ENCODE data around the gene CLCN6.

Gene CLCN6

GRCh38 chr1:11826946-11827345, 21.0 kb downstream of the CLCN6 start:
- DNase-seq (ENCODE audit: low read depth in 3 of 3, low spot score in 1 of 3), result no peak

DNA sequence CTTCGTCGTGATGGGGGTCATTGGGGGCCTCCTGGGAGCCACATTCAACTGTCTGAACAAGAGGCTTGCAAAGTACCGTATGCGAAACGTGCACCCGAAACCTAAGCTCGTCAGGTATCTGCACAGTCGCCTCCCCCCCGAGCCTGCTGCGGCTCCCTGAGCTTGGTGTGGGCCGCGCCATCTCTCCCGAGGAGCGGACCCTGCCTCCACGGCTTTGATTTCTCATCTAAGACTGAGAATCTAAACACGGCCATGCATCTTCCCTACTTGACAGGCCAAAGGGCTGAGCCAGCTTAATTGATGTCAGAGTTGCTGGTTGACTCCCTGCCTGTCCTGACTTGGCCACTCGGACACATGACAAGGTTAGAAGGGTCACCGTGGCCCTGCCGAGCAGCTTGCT, 22.5 kb downstream of the CLCN6 start:
- no peak for DNase-seq (ENCODE audit: low read depth in 3 of 3, low spot score in 1 of 3)

DNA sequence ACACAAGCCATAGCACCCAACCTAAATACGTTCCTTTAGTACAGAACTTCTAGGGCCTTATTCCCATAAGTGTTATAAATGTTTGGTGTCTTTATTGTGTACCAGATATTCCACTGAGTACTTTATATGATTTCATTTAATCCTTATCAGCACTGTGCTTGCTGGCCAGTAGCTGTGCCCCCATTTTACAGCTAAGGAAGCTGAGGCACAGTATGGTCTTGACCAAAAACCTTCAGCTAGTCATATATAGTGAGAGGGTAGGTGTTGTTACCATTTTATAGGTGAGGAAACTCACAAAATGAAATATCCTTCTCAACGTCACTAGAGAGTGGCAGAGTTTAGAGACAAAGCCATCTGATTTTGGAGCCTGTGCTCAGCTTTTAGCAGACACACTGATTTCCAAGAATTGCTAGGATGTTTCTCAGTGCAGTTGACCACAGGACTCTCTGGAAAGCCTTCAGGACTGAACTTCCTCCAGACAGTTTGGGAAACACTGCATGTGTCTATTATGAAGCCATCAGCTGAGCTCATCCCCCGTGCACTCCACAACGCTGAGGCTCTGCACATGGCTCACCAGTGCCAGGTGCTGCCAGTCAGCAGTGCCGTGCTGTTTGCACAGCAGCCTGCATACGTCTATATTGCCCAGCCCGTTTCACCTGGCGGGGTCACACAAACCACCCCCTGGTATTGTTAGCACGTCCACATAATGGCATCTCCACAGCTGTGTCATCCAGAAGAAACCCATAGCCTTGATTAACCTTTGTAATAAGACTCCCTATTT, 26.1 kb downstream of the CLCN6 start:
- no peak for DNase-seq (ENCODE audit: low read depth in 3 of 3, low spot score in 1 of 3)

DNA sequence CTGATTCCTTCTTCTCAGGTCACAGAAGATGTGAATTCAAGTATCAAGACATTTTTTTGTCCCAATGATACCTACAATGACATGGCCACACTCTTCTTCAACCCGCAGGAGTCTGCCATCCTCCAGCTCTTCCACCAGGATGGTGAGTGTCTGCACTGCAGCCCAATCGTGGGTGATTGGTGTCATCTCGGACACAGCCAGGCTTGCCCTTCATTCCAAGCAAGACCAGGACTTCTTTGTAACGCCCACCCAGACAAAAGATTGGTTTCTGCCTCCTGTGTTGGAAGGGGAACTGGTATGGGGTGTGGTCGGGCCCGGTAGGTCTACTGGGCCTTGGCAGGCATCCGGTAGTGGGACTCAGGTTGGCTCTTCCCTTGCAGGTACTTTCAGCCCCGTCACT, 27.5 kb downstream of the CLCN6 start:
- no peak for DNase-seq (ENCODE audit: low read depth in 3 of 3, low spot score in 1 of 3)

GRCh38 chr1:11833900-11834299, 27.9 kb downstream of the CLCN6 start:
- no peak for DNase-seq (ENCODE audit: low read depth in 3 of 3, low spot score in 1 of 3)

- DNase-seq (ENCODE audit: low read depth in 3 of 3, low spot score in 1 of 3), result no peak
These were observed 29.6 kb downstream of the CLCN6 start for GRCh38 chr1:11835441-11836225.

- no peak for DNase-seq (ENCODE audit: low read depth in 3 of 3, low spot score in 1 of 3)
These were observed 31.2 kb downstream of the CLCN6 start for GRCh38 chr1:11836955-11837766.

DNA sequence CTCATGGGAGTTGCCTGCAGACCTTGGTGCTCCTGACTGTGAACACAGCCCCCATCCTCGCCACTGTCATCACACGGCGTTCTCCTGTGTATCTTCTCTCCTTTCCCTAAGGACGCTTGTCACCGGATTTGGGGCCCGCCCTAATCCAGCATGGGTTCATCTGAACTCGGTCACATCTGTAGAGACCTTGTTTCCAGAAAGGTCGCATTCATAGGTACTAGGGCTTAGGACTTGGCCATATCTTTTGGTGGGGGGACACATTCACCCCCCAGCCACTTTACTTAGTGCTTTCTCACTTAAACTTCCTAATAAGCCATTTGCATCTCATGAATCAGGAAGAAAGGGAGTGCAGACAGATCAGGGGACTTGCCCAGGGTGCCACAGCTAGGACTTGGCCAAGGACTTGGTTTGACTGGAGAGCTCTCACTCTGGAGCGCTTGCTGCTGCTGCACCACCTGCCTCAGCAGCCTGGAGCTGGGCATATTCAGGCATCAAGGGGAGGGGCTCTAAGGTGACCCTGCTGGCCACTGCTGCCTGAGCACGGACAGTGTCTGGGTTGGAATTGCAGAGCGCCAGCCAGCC, 31.9 kb downstream of the CLCN6 start:
- no peak for DNase-seq (ENCODE audit: low read depth in 3 of 3, low spot score in 1 of 3)

GRCh38 chr1:11838349-11839272, 32.6 kb downstream of the CLCN6 start:
- peak; percentile 26 to 73 (median 57) for DNase-seq (ENCODE audit: low read depth in 3 of 3, low spot score in 1 of 3)

GRCh38 chr1:11839727-11840705, 34.0 kb downstream of the CLCN6 start:
- DNase-seq (ENCODE audit: low read depth in 3 of 3, low spot score in 1 of 3), result no peak

GRCh38 chr1:11841245-11842153, 35.5 kb downstream of the CLCN6 start:
- DNase-seq (ENCODE audit: low read depth in 3 of 3, low spot score in 1 of 3), result no peak

DNA sequence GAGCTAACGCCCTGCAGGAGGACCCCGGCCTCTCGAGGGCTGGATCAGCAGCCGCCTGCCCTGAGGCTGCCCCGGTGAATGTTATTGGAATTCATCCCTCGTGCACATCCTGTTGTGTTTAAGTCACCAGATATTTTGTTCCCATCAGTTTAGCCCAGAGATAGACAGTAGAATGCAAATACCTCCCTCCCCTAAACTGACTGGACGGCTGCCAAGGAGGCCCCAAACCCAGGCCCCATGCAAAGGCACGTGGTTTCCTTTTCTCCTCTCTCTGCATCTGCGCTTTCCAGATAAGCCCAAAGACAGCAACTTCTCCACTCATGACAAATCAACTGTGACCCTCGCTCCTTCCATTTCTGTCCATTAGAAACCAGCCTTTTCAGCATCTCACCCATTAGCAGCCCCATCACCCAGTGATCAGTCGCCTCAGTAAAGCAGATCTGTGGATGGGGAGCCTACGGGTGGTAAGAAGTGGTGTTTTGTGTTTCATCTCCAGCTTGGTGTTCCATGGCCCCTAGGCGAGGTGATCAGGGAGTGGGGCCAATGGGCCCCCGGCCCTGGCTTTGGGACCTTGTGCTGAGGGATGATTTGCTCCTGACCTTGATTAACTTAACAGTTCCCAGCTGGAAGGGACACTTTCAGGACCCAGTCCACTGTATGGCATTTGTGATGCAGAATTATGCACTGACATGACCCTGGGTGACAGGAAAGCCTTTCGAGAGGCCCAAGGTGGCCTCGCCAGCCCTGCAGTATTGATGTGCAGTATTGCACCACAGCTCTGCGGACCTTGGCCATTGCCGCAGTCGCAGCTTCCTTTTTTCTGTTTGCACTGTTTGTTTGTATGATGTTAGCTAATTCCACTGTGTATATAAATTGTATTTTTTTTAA, 36.4 kb downstream of the CLCN6 start:
- DNase-seq (ENCODE audit: low read depth in 3 of 3, low spot score in 1 of 3), result no peak

DNA sequence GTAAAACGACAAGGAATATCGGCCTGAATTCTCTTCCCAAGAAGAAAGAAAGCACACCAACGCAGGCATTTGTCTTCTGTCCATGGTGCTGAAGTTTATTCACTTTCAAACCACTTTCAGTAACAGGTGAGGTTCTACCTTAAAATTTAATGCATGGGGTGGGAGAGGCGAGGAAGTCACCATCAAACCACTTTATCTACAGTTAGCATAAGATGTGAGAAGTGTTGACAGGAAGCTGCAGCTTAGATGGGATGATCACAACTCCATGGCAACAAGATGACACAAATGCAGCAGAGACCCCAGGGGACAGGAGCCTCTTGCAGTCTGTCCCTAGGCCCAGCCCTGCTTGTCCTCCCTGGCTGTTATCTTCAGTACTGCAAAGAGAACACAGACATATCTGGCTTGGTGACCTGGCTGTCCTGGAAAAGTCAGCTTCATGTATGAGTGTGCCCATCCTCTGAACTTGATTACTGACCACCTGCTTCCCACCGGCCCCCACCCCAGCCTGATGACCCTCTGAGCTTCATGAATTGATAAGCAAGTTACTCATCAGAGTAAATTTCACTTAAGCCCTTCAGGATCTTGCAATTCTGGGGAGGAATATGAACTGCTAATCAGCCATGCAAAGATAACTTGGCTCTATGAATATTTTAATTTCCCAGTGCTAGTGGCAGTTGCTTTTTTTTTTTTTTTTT, 39.8 kb downstream of the CLCN6 start:
- no peak for DNase-seq (ENCODE audit: low read depth in 3 of 3, low spot score in 1 of 3)

DNA sequence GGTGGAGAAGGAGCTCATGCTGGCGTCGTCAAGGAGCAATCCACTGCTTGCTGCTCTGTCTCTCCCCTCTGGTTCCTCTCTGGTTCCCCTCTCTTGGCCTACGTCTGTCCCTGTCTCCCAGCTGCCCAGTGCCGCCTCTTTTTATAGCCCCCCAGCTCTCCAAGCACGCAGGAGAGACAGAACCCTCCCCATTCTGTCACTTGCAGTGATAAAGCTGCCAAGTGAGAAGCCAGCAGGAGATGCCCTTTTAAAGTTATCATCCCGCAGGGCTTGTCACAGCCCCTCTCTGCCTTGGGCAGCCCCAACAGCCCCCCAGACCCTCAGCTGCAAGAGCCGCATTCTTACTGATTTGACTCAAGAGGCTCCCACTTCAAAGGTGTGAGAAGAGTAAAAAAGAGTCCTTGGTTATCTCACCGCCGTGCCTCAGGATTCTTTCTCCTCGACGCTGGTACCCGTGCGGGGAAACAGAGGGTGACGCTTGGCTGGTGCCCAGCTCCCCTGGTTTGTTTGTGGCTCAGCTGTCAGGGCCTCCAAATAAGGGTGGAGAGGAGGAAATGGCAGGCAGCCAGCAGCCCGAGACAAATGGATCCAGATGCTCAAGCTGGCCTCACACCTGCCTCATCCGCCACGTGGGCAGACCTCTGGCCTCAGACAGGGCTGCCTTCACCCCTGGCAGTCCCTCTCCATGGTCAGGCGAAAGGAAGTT, 41.8 kb downstream of the CLCN6 start, which contains the start of gene NPPA:
TSS of gene NPPA (minus strand) at position 117 of the 706 bp plus-strand sequence. CDS start at position 18, 99 bp downstream.
- no peak for DNase-seq (ENCODE audit: low read depth in 3 of 3, low spot score in 1 of 3)

GRCh38 chr1:11848373-11848700, 42.3 kb downstream of the CLCN6 start:
- DNase-seq (ENCODE audit: low read depth in 3 of 3, low spot score in 1 of 3), result no peak

DNA sequence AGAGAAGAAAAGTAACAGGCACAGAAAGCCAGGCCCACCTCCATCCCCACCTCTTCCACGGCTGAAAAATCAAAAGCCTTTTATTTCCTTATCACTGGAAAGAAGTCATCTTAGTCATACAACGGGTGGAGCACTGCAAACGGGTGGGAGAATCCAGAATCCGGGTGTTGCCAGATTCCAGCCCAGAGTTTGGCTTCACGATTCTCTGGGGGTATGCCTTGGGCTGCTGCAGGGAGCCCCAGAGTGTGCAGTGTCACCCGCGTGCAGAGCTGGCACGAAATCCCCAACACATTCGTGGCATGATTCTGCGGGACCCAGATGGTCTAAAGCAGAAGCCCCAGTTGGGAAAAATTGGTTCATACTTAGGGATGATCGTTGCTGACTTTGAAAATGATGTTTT, 44.2 kb downstream of the CLCN6 start:
- no peak for DNase-seq (ENCODE audit: low read depth in 3 of 3, low spot score in 1 of 3)

Data from stimulated activated CD4-positive, alpha-beta T cell treated with anti-CD3 and anti-CD28 coated beads, TNF-alpha, amount 100 ng/mL, for 1 hour (primary cell).